Stimulated activated CD8-positive, alpha-beta memory T cell treated with anti-CD3 and anti-CD28 coated beads, Interleukin-7, amount 100 ng/mL, for 4 hours (primary cell): Measurements from ENCODE around the gene UTS2B.

Experiments
- DNase-seq, 2 donors: peaks; one replicate each; pipeline ENCODE4 v3.0.0-alpha.2; 2020; ENCODE audit warnings: low read depth in 2 of 2

UTS2B gene

GRCh38 chr3:191238321-191238817 lies 92.0 kb downstream of the UTS2B start:
- no peak for DNase-seq

- DNase-seq = no peak
Measured at GRCh38 chr3:191237047-191237882, 93.1 kb downstream of the UTS2B start.

GRCh38 chr3:191236646-191237045 lies 93.7 kb downstream of the UTS2B start:
- no peak for DNase-seq

GRCh38 chr3:191235331-191236314 lies 94.7 kb downstream of the UTS2B start:
- no peak for DNase-seq

GRCh38 chr3:191234216-191234615 lies 96.1 kb downstream of the UTS2B start:
- DNase-seq = no peak

- DNase-seq = no peak
Measured at GRCh38 chr3:191227541-191227940, 102.8 kb downstream of the UTS2B start.

- DNase-seq = no peak
Measured at GRCh38 chr3:191221638-191222037, 108.7 kb downstream of the UTS2B start.

- no peak for DNase-seq
Measured at GRCh38 chr3:191220908-191221307, 109.4 kb downstream of the UTS2B start.

GRCh38 chr3:191217301-191217700 lies 113.0 kb downstream of the UTS2B start:
- DNase-seq = no peak
